Neural progenitor cell (in vitro differentiated cells): ENCODE measurements around the gene GRK3. TPM values are rescaled to one million over a fixed set of nuclear protein-coding genes. Genes with fewer than 3 reads are reported as not detected.

Experiments
- DNase-seq: peaks from one replicate; pipeline ENCODE4 v3.0.0-alpha.2; 2016; ENCODE audit warnings: low spot score
- H2AFZ ChIP-seq: fragments of 200-600 bp; sonication (generic); replicated peaks from 2 replicates; pipeline ENCODE4 v1.6.1; 2016; ENCODE audit warnings: antibody characterized with exemption
- H3F3A ChIP-seq: fragments of 200-600 bp; sonication (generic); 2 replicates; pipeline ENCODE4 v1.6.1; 2016; ENCODE audit warnings: antibody characterized with exemption, low read depth
- H3K27ac ChIP-seq: fragments of 200-600 bp; sonication (generic); 2 replicates; pipeline ENCODE4 v1.5.1; 2016; ENCODE audit warnings: mild to moderate bottlenecking
- H3K27me3 ChIP-seq: fragments of 200-600 bp; sonication (generic); 2 replicates; pipeline ENCODE4 v1.6.1; 2016; ENCODE audit warnings: mild to moderate bottlenecking, moderate library complexity
- H3K36me3 ChIP-seq: fragments of 200-600 bp; sonication (generic); 2 replicates; pipeline ENCODE4 v1.5.1; 2016
- H3K4me1 ChIP-seq: fragments of 200-600 bp; sonication (generic); 2 replicates; pipeline ENCODE4 v1.6.1; 2016; ENCODE audit warnings: mixed run types
- H3K4me2 ChIP-seq: fragments of 200-600 bp; sonication (generic); 2 replicates; pipeline ENCODE4 v1.6.1; 2016
- H3K4me3 ChIP-seq: fragments of 200-600 bp; sonication (generic); 2 replicates; pipeline ENCODE4 v1.5.1; 2016
- H3K79me2 ChIP-seq: fragments of 200-600 bp; sonication (generic); 2 replicates; pipeline ENCODE4 v1.6.1; 2016; ENCODE audit warnings: low read depth
- H3K9ac ChIP-seq: fragments of 200-600 bp; sonication (generic); 2 replicates; pipeline ENCODE4 v1.6.1; 2016
- H3K9me3 ChIP-seq: fragments of 200-600 bp; sonication (generic); 2 replicates; pipeline ENCODE4 v1.5.1; 2016; ENCODE audit warnings: low read depth
- H4K20me1 ChIP-seq: fragments of 200-600 bp; sonication (generic); 2 replicates; pipeline ENCODE4 v1.6.1; 2016; ENCODE audit warnings: low read depth
- H3K27ac Mint-ChIP-seq: 3 replicates; pipeline ENCODE4 v1.8.0; 2021; ENCODE audit warnings: mixed read lengths
- H3K27me3 Mint-ChIP-seq: 2 replicates; pipeline ENCODE4 v1.8.0; 2022; ENCODE audit warnings: low read depth, mild to moderate bottlenecking, inconsistent platforms, moderate library complexity, mixed read lengths; ENCODE audit not compliant: insufficient read depth
- H3K36me3 Mint-ChIP-seq: 3 replicates; pipeline ENCODE4 v1.8.0; 2021; ENCODE audit warnings: mixed read lengths
- H3K4me1 Mint-ChIP-seq: 3 replicates; pipeline ENCODE4 v1.8.0; 2021; ENCODE audit warnings: mixed read lengths
- H3K4me3 Mint-ChIP-seq: 3 replicates; pipeline ENCODE4 v1.8.0; 2021; ENCODE audit warnings: mild to moderate bottlenecking, moderate library complexity, mixed read lengths
- H3K9me3 Mint-ChIP-seq: 3 replicates; pipeline ENCODE4 v1.8.0; 2020; ENCODE audit warnings: mixed read lengths
- CTCF ChIP-seq: fragments of 200-600 bp; sonication (generic); IDR thresholded peaks from 2 replicates; pipeline ENCODE4 v1.5.1; 2017; ENCODE audit warnings: antibody characterized with exemption, mild to moderate bottlenecking
- EZH2 ChIP-seq: fragments of 200-600 bp; sonication (generic); IDR thresholded peaks from 2 replicates; pipeline ENCODE4 v1.6.1; 2017; ENCODE audit warnings: antibody characterized with exemption, mild to moderate bottlenecking, moderate library complexity
- EZH2phosphoT487 ChIP-seq: fragments of 200-600 bp; sonication (generic); IDR thresholded peaks from 2 replicates; pipeline ENCODE4 v1.6.1; 2017; ENCODE audit warnings: antibody characterized with exemption
- total RNA-seq: library from RNA; depleted of rRNA; stranded (reverse); fragments of >200 nt; gene quantifications from 2 replicates; pipeline ENCODE4 v1.2.3, GENCODE V29; 2015; ENCODE audit warnings: low replicate concordance

GRK3 gene
- total RNA-seq, 1 donor from 2014 or later = 20.8 TPM

DNA sequence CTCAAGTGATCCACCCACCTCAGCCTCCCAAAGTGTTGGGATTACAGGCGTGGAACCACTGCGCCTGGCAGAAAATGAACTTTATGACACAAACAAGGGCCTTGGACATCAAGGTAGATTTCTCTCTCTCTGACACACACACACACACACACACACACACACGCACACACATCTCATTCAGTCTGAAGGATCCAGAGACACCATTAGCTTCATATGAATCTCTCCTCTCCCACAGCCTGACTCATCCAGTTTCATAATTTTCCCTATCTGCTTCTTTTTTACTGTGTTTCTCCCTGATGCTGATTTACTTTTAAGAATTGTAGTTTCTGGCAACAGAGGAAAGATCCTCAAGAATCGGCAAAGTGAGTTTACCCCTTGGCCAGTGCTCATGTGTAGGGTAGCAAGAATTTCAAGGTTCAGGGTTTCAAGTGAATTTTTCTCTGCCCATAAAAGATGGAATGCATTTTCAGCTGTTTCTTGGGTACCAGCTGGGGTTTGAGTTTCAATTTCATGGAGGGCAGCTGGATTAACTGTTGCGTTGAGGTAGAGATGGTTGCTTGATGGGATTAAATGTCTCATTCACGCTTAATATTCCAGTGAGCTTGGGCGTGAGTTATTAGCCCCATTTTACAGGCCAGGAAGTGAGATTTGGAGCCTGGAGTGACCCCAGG, 181.0 kb downstream of the GRK3 start:
- Histone ChIP-seq H2AFZ (no peak overlapping the region), H3K4me1 (no peaks in the 10 kb centered on the region), H3F3A (no peaks in the 10 kb centered on the region), H4K20me1 (no peaks in the 10 kb centered on the region), H3K4me3 (no peak overlapping the region), H3K27me3 (no peaks in the 10 kb centered on the region), H3K9ac (no peak overlapping the region), H3K79me2 (no peaks in the 10 kb centered on the region), H3K4me2 (no peak overlapping the region), H3K9me3 (no peaks in the 10 kb centered on the region), H3K36me3 (no peaks in the 10 kb centered on the region), H3K27ac (no peak overlapping the region)
- Mint-ChIP-seq H3K9me3 (no peaks in the 10 kb centered on the region), H3K27ac (no peak overlapping the region), H3K36me3 (no peaks in the 10 kb centered on the region), H3K4me1 (peaks cover 4% of the 10 kb centered on the region), H3K27me3 (peaks cover 16% of the 10 kb centered on the region), H3K4me3 (no peak overlapping the region)
- no peak for TF ChIP-seq CTCF
- TF ChIP-seq EZH2 = no peak
- TF ChIP-seq EZH2phosphoT487 = no peak
- DNase-seq = no peak

GRCh38 chr22:25746012-25746373, 181.5 kb downstream of the GRK3 start:
- no peaks in the 10 kb centered on the region for H3K27me3 ChIP-seq
- H3K27me3 Mint-ChIP-seq = peaks cover 18% of the 10 kb centered on the region
- peaks cover 4% of the 10 kb centered on the region for H3K4me1 Mint-ChIP-seq
- no peak overlapping the region for H2AFZ ChIP-seq
- H3K27ac ChIP-seq = no peak overlapping the region
- no peak overlapping the region for H3K4me2 ChIP-seq
- H3K4me3 ChIP-seq = no peak overlapping the region
- TF ChIP-seq EZH2 (no peak), CTCF (no peak)
- no peaks in the 10 kb centered on the region for H3K9me3 Mint-ChIP-seq
- no peak overlapping the region for H3K27ac Mint-ChIP-seq
- DNase-seq = no peak
- H4K20me1 ChIP-seq = no peaks in the 10 kb centered on the region
- H3K36me3 ChIP-seq = no peaks in the 10 kb centered on the region
- H3K79me2 ChIP-seq = no peaks in the 10 kb centered on the region
- H3K9ac ChIP-seq = no peak overlapping the region
- no peaks in the 10 kb centered on the region for H3K36me3 Mint-ChIP-seq
- no peaks in the 10 kb centered on the region for H3K9me3 ChIP-seq
- H3F3A ChIP-seq = no peaks in the 10 kb centered on the region
- H3K4me1 ChIP-seq = no peaks in the 10 kb centered on the region
- no peak overlapping the region for H3K4me3 Mint-ChIP-seq

DNA sequence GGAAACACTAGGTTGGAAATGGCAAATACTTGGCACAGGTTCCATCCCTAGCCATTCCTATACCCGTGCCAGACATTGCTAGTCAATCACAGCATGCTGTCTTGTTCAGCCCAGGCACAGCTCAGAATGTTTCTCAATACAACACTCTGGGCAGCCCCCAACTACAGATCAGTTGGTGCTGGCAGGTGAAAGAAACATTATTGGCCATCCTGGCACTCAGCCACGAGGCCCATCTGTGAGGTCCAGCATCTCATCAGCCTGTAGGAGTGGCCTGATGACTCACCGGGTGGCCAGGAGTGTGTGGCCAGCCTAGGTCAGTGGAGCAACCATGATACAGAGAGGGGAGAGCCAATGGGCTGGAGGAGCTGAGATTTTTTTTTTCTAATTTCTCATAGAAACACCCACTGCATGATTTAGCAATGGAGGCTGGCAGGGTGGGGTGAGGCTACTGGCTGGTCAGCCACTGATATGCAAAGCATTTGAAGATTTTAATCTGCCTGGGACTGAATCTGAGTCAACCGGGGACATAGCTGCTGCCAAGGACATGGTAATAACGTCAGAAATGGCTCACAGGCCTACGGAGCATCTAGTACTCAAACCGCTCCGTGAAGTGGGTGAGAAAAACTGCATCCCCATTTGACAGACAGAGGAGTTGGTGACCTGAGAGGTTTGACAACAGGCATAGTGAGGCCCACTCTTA, 182.9 kb downstream of the GRK3 start:
- Histone ChIP-seq H3K4me3 (no peak overlapping the region), H3K36me3 (no peaks in the 10 kb centered on the region), H3F3A (no peaks in the 10 kb centered on the region), H3K79me2 (no peaks in the 10 kb centered on the region), H3K4me2 (no peak overlapping the region), H3K27me3 (no peaks in the 10 kb centered on the region), H3K9me3 (no peaks in the 10 kb centered on the region), H4K20me1 (no peaks in the 10 kb centered on the region), H2AFZ (no peak overlapping the region), H3K9ac (no peak overlapping the region), H3K27ac (no peak overlapping the region), H3K4me1 (no peaks in the 10 kb centered on the region)
- DNase-seq = no peak
- Mint-ChIP-seq H3K36me3 (no peaks in the 10 kb centered on the region), H3K9me3 (no peaks in the 10 kb centered on the region), H3K27me3 (peaks cover 18% of the 10 kb centered on the region), H3K27ac (no peak overlapping the region), H3K4me3 (no peak overlapping the region), H3K4me1 (peaks cover 4% of the 10 kb centered on the region)
- TF ChIP-seq EZH2phosphoT487 (no peak), CTCF (no peak), EZH2 (no peak)
